GM12878 (cell line): ENCODE data around the gene CHCHD2. TPM values are rescaled to one million over a fixed set of nuclear protein-coding genes. Genes with fewer than 3 reads are reported as not detected.

Source experiments
- BMI1 ChIP-seq: fragments of 450-650 bp; IDR thresholded peaks from 2 replicates; pipeline ENCODE4 v1.6.1; 2016; ENCODE audit warnings: mild to moderate bottlenecking, moderate library complexity, borderline replicate concordance
- EED ChIP-seq: sonication (generic); IDR thresholded peaks from 2 replicates; pipeline ENCODE4 v1.6.1; 2016; ENCODE audit warnings: antibody characterized with exemption, low read depth
- FOS ChIP-seq: IDR thresholded peaks from 3 replicates; pipeline ENCODE4 v1.6.1; 2011; ENCODE audit warnings: borderline replicate concordance; ENCODE audit not compliant: insufficient read length; ENCODE audit errors: extremely low read depth
- IKZF1 ChIP-seq: fragments of 450-650 bp; conservative IDR thresholded peaks from 2 replicates; pipeline ENCODE4 v1.6.1; 2017; ENCODE audit warnings: antibody characterized with exemption, mild to moderate bottlenecking
- JUND ChIP-seq: IDR thresholded peaks from 2 replicates; pipeline ENCODE4 v1.6.1; 2012; ENCODE audit warnings: low read depth, mild to moderate bottlenecking, low read length, improper control_type of control experiment, moderate library complexity
- KAT2A ChIP-seq: conservative IDR thresholded peaks from 2 replicates; pipeline ENCODE4 v1.6.1; 2011; ENCODE audit warnings: low read depth, low read length; ENCODE audit not compliant: control insufficient read depth
- KLF5 ChIP-seq: fragments of 450-650 bp; IDR thresholded peaks from 2 replicates; pipeline ENCODE4 v1.6.1; 2014; ENCODE audit warnings: mild to moderate bottlenecking; ENCODE audit not compliant: partially characterized antibody
- POLR2AphosphoS5 ChIP-seq: IDR thresholded peaks from 2 replicates; pipeline ENCODE4 v1.6.1; 2011; ENCODE audit warnings: mild to moderate bottlenecking, low read length, inconsistent platforms
- RBBP5 ChIP-seq: fragments of 200-600 bp; sonication (generic); conservative IDR thresholded peaks from 2 replicates; pipeline ENCODE4 v1.6.1; 2016
- STAT1 ChIP-seq: fragments of 450-650 bp; conservative IDR thresholded peaks from 2 replicates; pipeline ENCODE4 v1.6.1; 2014; ENCODE audit warnings: antibody characterized with exemption, mild to moderate bottlenecking
- SUZ12 ChIP-seq: fragments of 200-600 bp; sonication (generic); IDR thresholded peaks from one replicate; pipeline ENCODE4 v1.6.1; 2018; ENCODE audit warnings: antibody characterized with exemption, mild to moderate bottlenecking; ENCODE audit not compliant: unreplicated experiment
- TCF12 ChIP-seq: IDR thresholded peaks from 2 replicates; pipeline ENCODE4 v1.6.1; 2011; ENCODE audit warnings: low read depth, mild to moderate bottlenecking, low read length
- TCF7 ChIP-seq: IDR thresholded peaks from 2 replicates; pipeline ENCODE4 v1.6.1; 2014; ENCODE audit warnings: antibody characterized with exemption, borderline replicate concordance
- WRNIP1 ChIP-seq: IDR thresholded peaks from 2 replicates; pipeline ENCODE4 v1.6.1; 2011; ENCODE audit warnings: low read depth, low read length, improper control_type of control experiment, borderline replicate concordance
- YY1 ChIP-seq: IDR thresholded peaks from 2 replicates; pipeline ENCODE4 v1.6.1; 2011; ENCODE audit warnings: low read depth, mild to moderate bottlenecking, low read length
- ZNF217 ChIP-seq: fragments of 450-650 bp; IDR thresholded peaks from 2 replicates; pipeline ENCODE4 v1.6.1; 2017; ENCODE audit warnings: antibody characterized with exemption, mild to moderate bottlenecking
- ZNF274 ChIP-seq: IDR thresholded peaks from one replicate; pipeline ENCODE4 v1.8.0; 2011; ENCODE audit not compliant: insufficient read length, insufficient read depth
- polyA plus RNA-seq, 11 experiments: library from polyadenylated mRNA; depleted of rRNA in 4 of 11; unstranded in 6 of 11; stranded (reverse) in 5 of 11; fragments of >200 nt; fragmentation: Nextera tagmentation in 4 of 11; fragmentation: Illumina TruSeq in 1 of 11; extraction: Ambion mirVana in 4 of 11; extraction: Trizol in 1 of 11; gene quantifications; 1 replicate in 1 of 11; 2 replicates in 10 of 11; pipeline versions ENCODE4 v1.2.1 to v1.2.3, GENCODE V29; 2011 to 2016; ENCODE audit warnings: inconsistent platforms in 2 of 11, missing spikeins in 2 of 11, low read depth in 1 of 11
- total RNA-seq, 4 experiments: library from RNA; depleted of rRNA in 3 of 4; stranded (reverse); fragments of >200 nt in 3 of 4; fragmentation: Illumina TruSeq in 1 of 4; extraction: Trizol in 1 of 4; gene quantifications; 2 replicates each; pipeline versions ENCODE4 v1.2.1 to v1.2.3, GENCODE V29; 2013 to 2021
- TF ChIP-seq, protein P1 (sequence below): fragments of 450-650 bp; IDR thresholded peaks from 2 replicates; pipeline ENCODE4 v1.6.1; 2014; ENCODE audit warnings: mild to moderate bottlenecking
- TF ChIP-seq, protein P2 (sequence below): IDR thresholded peaks from 2 replicates; pipeline ENCODE4 v1.6.1; 2012; ENCODE audit warnings: low read depth, low read length, improper control_type of control experiment
- TF ChIP-seq, protein P3 (sequence below): IDR thresholded peaks from 2 replicates; pipeline ENCODE4 v1.6.1; 2012; ENCODE audit warnings: low read length, inconsistent platforms
- TF ChIP-seq, protein P4 (sequence below): IDR thresholded peaks from 2 replicates; pipeline ENCODE4 v1.6.1; 2012; ENCODE audit warnings: mild to moderate bottlenecking, low read depth, low read length

CHCHD2 gene
- total and polyA plus RNA-seq, 10 of the 15 experiments (the other 5 are each of a cell fraction or from before 2014, with no cell fraction given), result 97.8 to 1,291 (median 619) TPM

DNA sequence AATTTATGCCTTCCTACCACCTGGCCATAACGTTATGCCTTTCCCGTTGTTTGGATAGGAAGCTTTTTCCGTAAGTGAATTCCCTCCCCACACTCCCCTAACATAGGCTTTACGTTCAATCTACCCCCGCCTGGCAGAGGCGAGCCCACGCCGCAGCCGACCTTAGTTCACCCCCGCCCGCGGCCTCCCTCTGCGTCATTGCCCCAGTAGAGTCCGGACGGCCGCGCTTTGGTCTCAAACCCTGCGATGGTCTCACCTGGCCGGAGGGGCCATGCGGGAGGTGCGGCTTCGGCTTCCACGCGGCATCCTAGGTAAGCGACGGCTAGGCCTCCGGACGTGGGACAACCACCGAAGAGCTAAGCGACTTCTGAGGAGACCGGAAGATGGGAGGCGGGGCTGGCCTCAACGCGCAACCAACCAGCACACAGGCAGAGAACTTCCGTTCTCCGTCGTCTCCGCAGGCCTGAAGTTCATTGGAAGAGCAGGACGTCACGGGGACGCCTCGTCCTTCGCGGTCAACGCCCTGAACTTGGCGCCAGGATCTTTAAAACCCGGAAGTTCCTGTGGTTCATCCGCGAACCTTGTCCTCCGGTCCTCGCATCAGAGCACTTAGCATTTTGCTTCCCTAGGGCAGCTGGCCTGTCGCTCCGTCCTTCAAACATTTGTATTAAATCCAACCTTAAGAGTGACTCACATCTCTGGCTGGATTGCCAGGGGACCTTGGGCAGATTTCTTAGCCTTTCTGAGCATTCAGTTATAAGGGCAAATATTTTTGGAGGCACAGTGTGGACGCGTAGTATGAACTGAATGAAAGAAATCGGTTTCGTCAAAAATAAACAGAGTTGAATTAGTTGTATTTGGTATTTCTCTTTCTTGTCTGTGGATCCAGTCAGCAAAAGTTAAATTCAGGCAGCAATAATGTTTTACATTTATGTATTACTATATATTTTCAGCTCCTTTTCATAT, at the start of gene CHCHD2 (continued):
- TF ChIP-seq TCF7, result no peak
- TF ChIP-seq KAT2A, result no peak
- TF ChIP-seq ZNF217, result 0 out of 2 replicates have a peak, but pooled peaks have one; percentile 37
- 0 out of 2 replicates have a peak, but pooled peaks have one; percentile 39 for TF ChIP-seq STAT1
- TF ChIP-seq BMI1, result no peak
- TF ChIP-seq POLR2AphosphoS5, result peak; percentile 89
- TF ChIP-seq FOS, result peak; percentile 71
- TF ChIP-seq, protein P1, sequence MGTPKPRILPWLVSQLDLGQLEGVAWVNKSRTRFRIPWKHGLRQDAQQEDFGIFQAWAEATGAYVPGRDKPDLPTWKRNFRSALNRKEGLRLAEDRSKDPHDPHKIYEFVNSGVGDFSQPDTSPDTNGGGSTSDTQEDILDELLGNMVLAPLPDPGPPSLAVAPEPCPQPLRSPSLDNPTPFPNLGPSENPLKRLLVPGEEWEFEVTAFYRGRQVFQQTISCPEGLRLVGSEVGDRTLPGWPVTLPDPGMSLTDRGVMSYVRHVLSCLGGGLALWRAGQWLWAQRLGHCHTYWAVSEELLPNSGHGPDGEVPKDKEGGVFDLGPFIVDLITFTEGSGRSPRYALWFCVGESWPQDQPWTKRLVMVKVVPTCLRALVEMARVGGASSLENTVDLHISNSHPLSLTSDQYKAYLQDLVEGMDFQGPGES, result peak; percentile 81
- no peak for TF ChIP-seq ZNF274
- TF ChIP-seq EED, result no peak
- peak; percentile 66 for TF ChIP-seq IKZF1
- no peak for TF ChIP-seq SUZ12
- TF ChIP-seq KLF5, result peak; percentile 87
- TF ChIP-seq JUND, result no peak
- TF ChIP-seq, protein P2, sequence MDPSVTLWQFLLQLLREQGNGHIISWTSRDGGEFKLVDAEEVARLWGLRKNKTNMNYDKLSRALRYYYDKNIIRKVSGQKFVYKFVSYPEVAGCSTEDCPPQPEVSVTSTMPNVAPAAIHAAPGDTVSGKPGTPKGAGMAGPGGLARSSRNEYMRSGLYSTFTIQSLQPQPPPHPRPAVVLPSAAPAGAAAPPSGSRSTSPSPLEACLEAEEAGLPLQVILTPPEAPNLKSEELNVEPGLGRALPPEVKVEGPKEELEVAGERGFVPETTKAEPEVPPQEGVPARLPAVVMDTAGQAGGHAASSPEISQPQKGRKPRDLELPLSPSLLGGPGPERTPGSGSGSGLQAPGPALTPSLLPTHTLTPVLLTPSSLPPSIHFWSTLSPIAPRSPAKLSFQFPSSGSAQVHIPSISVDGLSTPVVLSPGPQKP, result peak; percentile 77; the same call in 1 of the 2 replicates
- no peak for TF ChIP-seq RBBP5
- TF ChIP-seq YY1, result peak; percentile 82
- TF ChIP-seq TCF12, result peak; percentile 83
- TF ChIP-seq, protein P3, sequence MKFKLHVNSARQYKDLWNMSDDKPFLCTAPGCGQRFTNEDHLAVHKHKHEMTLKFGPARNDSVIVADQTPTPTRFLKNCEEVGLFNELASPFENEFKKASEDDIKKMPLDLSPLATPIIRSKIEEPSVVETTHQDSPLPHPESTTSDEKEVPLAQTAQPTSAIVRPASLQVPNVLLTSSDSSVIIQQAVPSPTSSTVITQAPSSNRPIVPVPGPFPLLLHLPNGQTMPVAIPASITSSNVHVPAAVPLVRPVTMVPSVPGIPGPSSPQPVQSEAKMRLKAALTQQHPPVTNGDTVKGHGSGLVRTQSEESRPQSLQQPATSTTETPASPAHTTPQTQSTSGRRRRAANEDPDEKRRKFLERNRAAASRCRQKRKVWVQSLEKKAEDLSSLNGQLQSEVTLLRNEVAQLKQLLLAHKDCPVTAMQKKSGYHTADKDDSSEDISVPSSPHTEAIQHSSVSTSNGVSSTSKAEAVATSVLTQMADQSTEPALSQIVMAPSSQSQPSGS, result 0 out of 2 replicates have a peak, but pooled peaks have one; percentile 35
- TF ChIP-seq, protein P4, sequence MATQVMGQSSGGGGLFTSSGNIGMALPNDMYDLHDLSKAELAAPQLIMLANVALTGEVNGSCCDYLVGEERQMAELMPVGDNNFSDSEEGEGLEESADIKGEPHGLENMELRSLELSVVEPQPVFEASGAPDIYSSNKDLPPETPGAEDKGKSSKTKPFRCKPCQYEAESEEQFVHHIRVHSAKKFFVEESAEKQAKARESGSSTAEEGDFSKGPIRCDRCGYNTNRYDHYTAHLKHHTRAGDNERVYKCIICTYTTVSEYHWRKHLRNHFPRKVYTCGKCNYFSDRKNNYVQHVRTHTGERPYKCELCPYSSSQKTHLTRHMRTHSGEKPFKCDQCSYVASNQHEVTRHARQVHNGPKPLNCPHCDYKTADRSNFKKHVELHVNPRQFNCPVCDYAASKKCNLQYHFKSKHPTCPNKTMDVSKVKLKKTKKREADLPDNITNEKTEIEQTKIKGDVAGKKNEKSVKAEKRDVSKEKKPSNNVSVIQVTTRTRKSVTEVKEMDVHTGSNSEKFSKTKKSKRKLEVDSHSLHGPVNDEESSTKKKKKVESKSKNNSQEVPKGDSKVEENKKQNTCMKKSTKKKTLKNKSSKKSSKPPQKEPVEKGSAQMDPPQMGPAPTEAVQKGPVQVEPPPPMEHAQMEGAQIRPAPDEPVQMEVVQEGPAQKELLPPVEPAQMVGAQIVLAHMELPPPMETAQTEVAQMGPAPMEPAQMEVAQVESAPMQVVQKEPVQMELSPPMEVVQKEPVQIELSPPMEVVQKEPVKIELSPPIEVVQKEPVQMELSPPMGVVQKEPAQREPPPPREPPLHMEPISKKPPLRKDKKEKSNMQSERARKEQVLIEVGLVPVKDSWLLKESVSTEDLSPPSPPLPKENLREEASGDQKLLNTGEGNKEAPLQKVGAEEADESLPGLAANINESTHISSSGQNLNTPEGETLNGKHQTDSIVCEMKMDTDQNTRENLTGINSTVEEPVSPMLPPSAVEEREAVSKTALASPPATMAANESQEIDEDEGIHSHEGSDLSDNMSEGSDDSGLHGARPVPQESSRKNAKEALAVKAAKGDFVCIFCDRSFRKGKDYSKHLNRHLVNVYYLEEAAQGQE, result no peak
- peak; percentile 87; the same call in 1 of the 2 replicates for TF ChIP-seq WRNIP1
